Measurements from ENCODE around the gene KLRK1.
A peak's percentile ranks its signal among the peaks of the same experiment; 100 is the strongest.

Gene KLRK1

GRCh38 chr12:10361622-10362021 is 28.2 kb downstream of the KLRK1 start (continued):
- no peak for TF ChIP-seq ZNF501 (tag by site-specific recombination; IDR thresholded peaks at IDR 0.05)
- no peak for TF ChIP-seq ZNF302 (tag by site-specific recombination; IDR thresholded peaks at IDR 0.05; ENCODE audit: low read depth)
- peak; percentile 37; the same call in 1 of the 2 replicates for TF ChIP-seq ZNF843 (tag by site-specific recombination; IDR thresholded peaks at IDR 0.05)
- peak; percentile 41 for TF ChIP-seq SP7 (tag by site-specific recombination; IDR thresholded peaks at IDR 0.05)
- TF ChIP-seq ZNF664 (tag by site-specific recombination; IDR thresholded peaks at IDR 0.05), result peak; percentile 59; the same call in 1 of the 2 replicates
- TF ChIP-seq, protein P1, sequence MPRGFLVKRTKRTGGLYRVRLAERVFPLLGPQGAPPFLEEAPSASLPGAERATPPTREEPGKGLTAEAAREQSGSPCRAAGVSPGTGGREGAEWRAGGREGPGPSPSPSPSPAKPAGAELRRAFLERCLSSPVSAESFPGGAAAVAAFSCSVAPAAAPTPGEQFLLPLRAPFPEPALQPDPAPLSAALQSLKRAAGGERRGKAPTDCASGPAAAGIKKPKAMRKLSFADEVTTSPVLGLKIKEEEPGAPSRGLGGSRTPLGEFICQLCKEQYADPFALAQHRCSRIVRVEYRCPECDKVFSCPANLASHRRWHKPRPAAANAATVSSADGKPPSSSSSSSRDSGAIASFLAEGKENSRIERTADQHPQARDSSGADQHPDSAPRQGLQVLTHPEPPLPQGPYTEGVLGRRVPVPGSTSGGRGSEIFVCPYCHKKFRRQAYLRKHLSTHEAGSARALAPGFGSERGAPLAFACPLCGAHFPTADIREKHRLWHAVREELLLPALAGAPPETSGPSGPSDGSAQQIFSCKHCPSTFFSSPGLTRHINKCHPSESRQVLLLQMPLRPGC (tag by site-specific recombination; IDR thresholded peaks at IDR 0.05), result peak; percentile 45; the same call in 1 of the 2 replicates
- no peak for TF ChIP-seq ZFP37 (tag by site-specific recombination; IDR thresholded peaks at IDR 0.05)
- TF ChIP-seq ZNF211 (tag by site-specific recombination; IDR thresholded peaks at IDR 0.05; ENCODE audit: low read depth), result no peak
- no peak for TF ChIP-seq ZNF514 (tag by site-specific recombination; IDR thresholded peaks at IDR 0.05)
- peak; percentile 61 for TF ChIP-seq ZNF518A (tag by site-specific recombination; conservative IDR thresholded peaks at IDR 0.05; ENCODE audit: low read depth)
- no peak for TF ChIP-seq ZNF626 (tag by site-specific recombination; IDR thresholded peaks at IDR 0.05)
- TF ChIP-seq GFI1B (tag by site-specific recombination; IDR thresholded peaks at IDR 0.05), result no peak
- peak; percentile 53; the same call in 1 of the 2 replicates for TF ChIP-seq TCF7L2 (IDR thresholded peaks at IDR 0.05; ENCODE audit: borderline replicate concordance, low read depth, low read length)
- no peak for TF ChIP-seq ZNF658 (tag by site-specific recombination; IDR thresholded peaks at IDR 0.05)
- no peak for TF ChIP-seq ELK4 (IDR thresholded peaks at IDR 0.05; ENCODE audit: borderline replicate concordance, low read depth, low read length)
- no peak for TF ChIP-seq ZNF747 (tag by site-specific recombination; IDR thresholded peaks at IDR 0.05)
- TF ChIP-seq ZSCAN30 (tag by site-specific recombination; IDR thresholded peaks at IDR 0.05), result peak; percentile 81; the same call in 1 of the 2 replicates
- TF ChIP-seq ZNF18 (tag by site-specific recombination; IDR thresholded peaks at IDR 0.05), result peak; percentile 50; the same call in 1 of the 2 replicates
- TF ChIP-seq, protein P2, sequence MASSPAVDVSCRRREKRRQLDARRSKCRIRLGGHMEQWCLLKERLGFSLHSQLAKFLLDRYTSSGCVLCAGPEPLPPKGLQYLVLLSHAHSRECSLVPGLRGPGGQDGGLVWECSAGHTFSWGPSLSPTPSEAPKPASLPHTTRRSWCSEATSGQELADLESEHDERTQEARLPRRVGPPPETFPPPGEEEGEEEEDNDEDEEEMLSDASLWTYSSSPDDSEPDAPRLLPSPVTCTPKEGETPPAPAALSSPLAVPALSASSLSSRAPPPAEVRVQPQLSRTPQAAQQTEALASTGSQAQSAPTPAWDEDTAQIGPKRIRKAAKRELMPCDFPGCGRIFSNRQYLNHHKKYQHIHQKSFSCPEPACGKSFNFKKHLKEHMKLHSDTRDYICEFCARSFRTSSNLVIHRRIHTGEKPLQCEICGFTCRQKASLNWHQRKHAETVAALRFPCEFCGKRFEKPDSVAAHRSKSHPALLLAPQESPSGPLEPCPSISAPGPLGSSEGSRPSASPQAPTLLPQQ (tag by site-specific recombination; IDR thresholded peaks at IDR 0.05), result peak; percentile 47; the same call in 1 of the 2 replicates
- no peak for TF ChIP-seq PBX3 (CRISPR knock-in tag; IDR thresholded peaks at IDR 0.05)
- TF ChIP-seq ZBTB7A (tag by site-specific recombination; IDR thresholded peaks at IDR 0.05; ENCODE audit: low read depth), result no peak
- TF ChIP-seq ZNF423 (tag by site-specific recombination; IDR thresholded peaks at IDR 0.05), result no peak
- TF ChIP-seq ZNF548 (tag by site-specific recombination; IDR thresholded peaks at IDR 0.05), result no peak
- no peak for TF ChIP-seq ZSCAN16 (tag by site-specific recombination; IDR thresholded peaks at IDR 0.05)
- 0 out of 2 replicates have a peak, but pooled peaks have one; percentile 34 for TF ChIP-seq ZNF24 (tag by site-specific recombination; IDR thresholded peaks at IDR 0.05)
- TF ChIP-seq FEZF1 (tag by site-specific recombination; IDR thresholded peaks at IDR 0.05), result peak; percentile 73
- TF ChIP-seq, protein P3, sequence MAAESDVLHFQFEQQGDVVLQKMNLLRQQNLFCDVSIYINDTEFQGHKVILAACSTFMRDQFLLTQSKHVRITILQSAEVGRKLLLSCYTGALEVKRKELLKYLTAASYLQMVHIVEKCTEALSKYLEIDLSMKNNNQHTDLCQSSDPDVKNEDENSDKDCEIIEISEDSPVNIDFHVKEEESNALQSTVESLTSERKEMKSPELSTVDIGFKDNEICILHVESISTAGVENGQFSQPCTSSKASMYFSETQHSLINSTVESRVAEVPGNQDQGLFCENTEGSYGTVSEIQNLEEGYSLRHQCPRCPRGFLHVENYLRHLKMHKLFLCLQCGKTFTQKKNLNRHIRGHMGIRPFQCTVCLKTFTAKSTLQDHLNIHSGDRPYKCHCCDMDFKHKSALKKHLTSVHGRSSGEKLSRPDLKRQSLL (tag by site-specific recombination; IDR thresholded peaks at IDR 0.05), result no peak
- 0 out of 2 replicates have a peak, but pooled peaks have one; percentile 60 for TF ChIP-seq ZBTB1 (tag by site-specific recombination; IDR thresholded peaks at IDR 0.05)

All from HEK293 (cell line).